Measurements from ENCODE around the gene PTPRR. TPM values are rescaled to one million over a fixed set of nuclear protein-coding genes. Genes with fewer than 3 reads are reported as not detected.

Gene PTPRR
- total and polyA plus RNA-seq, 9 donors = 0.15 to 1.5 (median 0.32) TPM; not detected in 1

GRCh38 chr12:70890895-70891832, 29.4 kb downstream of the PTPRR start:
- intact Hi-C loops (cut with DNase I) = no loop called here
- Histone ChIP-seq H3K9me3 (no peaks in the 10 kb centered on the region), H3K27ac (no peak overlapping the region), H3K4me1 (ENCODE audit: insufficient read depth) (no peaks in the 10 kb centered on the region), H3K4me3 (no peak overlapping the region), H3K36me3 (no peaks in the 10 kb centered on the region), H3K27me3 (no peaks in the 10 kb centered on the region)
- TF ChIP-seq EP300 (IDR thresholded peaks at IDR 0.05) (no peak), CTCF (IDR thresholded peaks at IDR 0.05) (no peak), POLR2A (IDR thresholded peaks at IDR 0.05) (no peak)
- DNase-seq = no peak
- 69 to 74% (median 70%) methylated on average over 1 of the region's 1 CpG for WGBS, 3 donors

GRCh38 chr12:70885956-70886355, 34.6 kb downstream of the PTPRR start:
- intact Hi-C loops (cut with DNase I) = no loop called here

GRCh38 chr12:70883855-70884254, 36.7 kb downstream of the PTPRR start:
- 41 to 69% (median 42%) methylated on average over 1 of the region's 1 CpG for WGBS, 3 donors
- no peaks in the 10 kb centered on the region for H3K4me1 ChIP-seq (ENCODE audit: insufficient read depth)
- H3K36me3 ChIP-seq = no peaks in the 10 kb centered on the region

More at GRCh38 chr12:70885956-70886355, 34.6 kb downstream of the PTPRR start:
- Histone ChIP-seq H3K27me3 (no peaks in the 10 kb centered on the region), H3K4me1 (ENCODE audit: insufficient read depth) (no peaks in the 10 kb centered on the region), H3K27ac (no peak overlapping the region), H3K4me3 (no peak overlapping the region), H3K36me3 (no peaks in the 10 kb centered on the region), H3K9me3 (no peaks in the 10 kb centered on the region)
- no peak for DNase-seq
- 26 to 41% (median 26%) methylated on average over 3 of the region's 3 CpGs for WGBS, 3 donors
- TF ChIP-seq POLR2A (IDR thresholded peaks at IDR 0.05) (no peak), CTCF (IDR thresholded peaks at IDR 0.05) (no peak), EP300 (IDR thresholded peaks at IDR 0.05) (no peak)

GRCh38 chr12:70880744-70881143, 39.8 kb downstream of the PTPRR start:
- Histone ChIP-seq H3K27ac (no peak overlapping the region), H3K9me3 (no peaks in the 10 kb centered on the region), H3K36me3 (no peaks in the 10 kb centered on the region), H3K27me3 (no peaks in the 10 kb centered on the region), H3K4me3 (no peak overlapping the region), H3K4me1 (ENCODE audit: insufficient read depth) (no peaks in the 10 kb centered on the region)
- 92 to 100% (median 96%) methylated on average over 1 of the region's 1 CpG for WGBS, 3 donors
- TF ChIP-seq POLR2A (IDR thresholded peaks at IDR 0.05) (no peak), CTCF (IDR thresholded peaks at IDR 0.05) (no peak), EP300 (IDR thresholded peaks at IDR 0.05) (no peak)
- intact Hi-C loops (cut with DNase I) = no loop called here
- DNase-seq = no peak

More at GRCh38 chr12:70883855-70884254, 36.7 kb downstream of the PTPRR start:
- intact Hi-C loops (cut with DNase I) = no loop called here
- H3K27ac ChIP-seq = no peak overlapping the region
- H3K4me3 ChIP-seq = no peak overlapping the region
- TF ChIP-seq EP300 (IDR thresholded peaks at IDR 0.05) = no peak
- no peak for TF ChIP-seq CTCF (IDR thresholded peaks at IDR 0.05)
- TF ChIP-seq POLR2A (IDR thresholded peaks at IDR 0.05) = no peak
- no peaks in the 10 kb centered on the region for H3K27me3 ChIP-seq
- H3K9me3 ChIP-seq = no peaks in the 10 kb centered on the region
- no peak for DNase-seq

All from ovary (tissue), 9 donors.